Measurements from ENCODE around the gene LDLRAD4.

Gene LDLRAD4

DNA sequence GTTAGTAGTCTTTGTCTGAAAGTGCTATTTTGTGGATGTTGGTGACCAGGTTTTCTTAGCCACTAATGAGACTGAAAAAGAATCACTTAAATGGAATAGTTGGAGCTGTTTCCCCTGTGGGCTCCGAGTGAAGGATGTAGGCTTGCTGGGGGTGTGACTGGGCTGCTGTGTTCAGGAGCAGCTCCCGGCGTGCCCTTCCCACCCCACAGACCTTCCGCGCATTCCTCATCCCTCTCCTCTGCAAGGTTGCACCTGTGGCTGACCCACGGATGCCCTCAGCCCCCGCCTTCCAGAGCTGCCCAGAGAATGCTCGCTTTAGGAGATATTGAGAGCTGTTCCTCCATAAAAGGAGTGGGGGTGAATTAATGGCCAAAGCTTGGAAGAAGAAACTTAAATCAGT lies 174.3 kb downstream of the LDLRAD4 start:
- DNase-seq, result no peak

DNA sequence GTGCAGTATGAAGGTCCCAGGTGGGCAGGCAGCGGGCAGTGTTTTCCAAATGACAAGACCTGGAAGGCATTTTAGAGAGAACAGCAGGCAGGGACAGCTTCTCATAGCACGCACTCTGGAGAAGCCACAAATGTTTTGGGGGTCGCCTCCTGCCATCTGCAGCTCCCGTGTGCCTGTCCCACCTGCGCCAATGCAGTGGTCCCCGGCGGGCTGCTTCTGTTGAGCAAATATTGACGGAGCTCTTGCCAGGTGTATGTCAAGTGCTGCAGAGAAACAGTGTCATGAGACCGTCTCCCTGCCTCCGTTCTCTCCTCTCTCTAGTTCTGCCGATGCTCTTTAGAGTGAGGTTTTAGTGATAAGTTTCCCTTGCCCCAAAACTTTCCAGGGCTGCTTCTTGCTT lies 174.8 kb downstream of the LDLRAD4 start:
- no peak for DNase-seq

- DNase-seq, result no peak
Measured at GRCh38 chr18:13394801-13395200, 176.2 kb downstream of the LDLRAD4 start.

GRCh38 chr18:13395577-13395976 lies 177.0 kb downstream of the LDLRAD4 start:
- no peak for DNase-seq

DNA sequence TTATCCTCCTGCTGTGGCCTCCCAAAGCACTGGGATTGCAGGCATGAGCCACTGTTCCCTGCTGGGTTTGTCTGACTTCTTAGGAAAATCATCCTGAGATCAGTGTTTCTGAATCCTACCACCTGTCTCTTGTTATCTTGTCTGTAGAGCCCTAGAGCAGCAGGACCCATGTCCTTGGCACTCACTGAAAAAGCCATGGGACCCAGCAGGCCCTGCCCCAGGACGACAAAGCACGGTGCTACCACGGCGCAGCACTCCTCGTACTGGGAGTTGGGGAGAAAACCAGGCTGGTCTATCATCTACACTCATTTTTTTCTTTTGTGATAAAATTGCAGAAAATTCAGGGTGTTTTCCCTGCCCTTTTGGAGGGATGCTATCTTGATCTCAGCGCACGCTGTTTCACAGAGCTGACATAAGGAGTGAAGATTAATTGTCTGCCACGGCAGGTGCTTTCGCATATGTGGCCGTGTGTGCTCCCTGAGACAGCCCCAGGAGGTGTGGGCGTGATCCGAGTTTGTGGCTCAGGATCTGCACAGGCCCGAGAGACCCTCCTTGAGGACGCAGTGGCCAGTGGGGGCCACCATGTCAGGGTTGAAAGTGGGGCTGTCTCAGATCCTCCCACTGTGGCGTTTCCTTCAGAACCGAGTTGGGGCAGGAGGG lies 179.1 kb downstream of the LDLRAD4 start:
- DNase-seq, result no peak

GRCh38 chr18:13398631-13399030 lies 180.1 kb downstream of the LDLRAD4 start:
- DNase-seq, result no peak

DNA sequence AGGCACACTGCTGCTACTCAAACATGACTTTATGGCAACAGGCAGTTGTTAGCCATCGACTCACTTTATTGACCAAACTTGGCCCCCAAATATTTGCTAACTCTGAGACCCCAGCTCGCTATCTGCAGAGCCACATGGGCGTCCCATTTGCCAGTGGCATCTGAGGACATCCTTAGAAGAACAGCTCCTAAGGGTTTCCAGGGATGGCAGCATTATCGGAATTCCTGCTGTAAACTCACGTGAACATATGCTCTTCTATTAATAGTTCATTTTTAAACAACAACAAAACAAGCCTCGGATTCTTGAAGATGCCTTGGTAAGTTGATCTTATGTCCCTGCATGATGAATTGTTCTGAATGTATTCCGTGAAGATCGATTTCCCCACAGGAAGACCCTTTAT lies 181.0 kb downstream of the LDLRAD4 start:
- DNase-seq, result no peak

DNA sequence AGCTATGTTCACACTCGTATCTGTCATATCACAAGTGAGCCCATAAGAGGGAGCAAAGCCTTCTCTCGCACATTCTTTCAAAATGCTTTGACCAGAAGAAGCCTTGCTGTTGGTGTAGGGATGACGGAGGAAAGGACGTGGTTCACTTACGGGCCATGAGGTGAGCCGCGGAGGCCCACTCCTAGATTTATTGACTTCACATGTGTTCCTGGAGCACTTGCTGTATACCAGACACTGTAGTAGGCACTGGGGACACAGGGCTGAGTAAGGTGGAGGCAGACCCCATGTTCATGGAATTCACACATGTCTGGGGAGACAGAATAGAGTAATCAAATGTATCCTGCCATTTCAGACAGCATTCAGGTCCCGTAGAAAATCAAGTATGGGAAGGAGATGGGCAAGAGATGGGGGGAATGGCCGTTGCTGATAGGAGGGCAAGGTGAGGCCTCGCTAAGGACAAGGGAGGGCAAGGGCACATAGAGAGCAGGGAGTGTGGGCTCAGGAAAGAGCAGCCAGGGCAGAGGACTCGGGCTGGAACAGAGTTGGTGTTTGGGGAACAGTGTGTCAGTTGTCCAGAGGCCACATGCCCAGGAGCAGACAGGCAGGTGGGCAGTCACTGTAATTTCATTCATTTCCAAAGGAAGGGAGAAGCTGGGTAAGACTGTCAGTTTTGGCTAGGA lies 182.2 kb downstream of the LDLRAD4 start:
- DNase-seq, result no peak

DNA sequence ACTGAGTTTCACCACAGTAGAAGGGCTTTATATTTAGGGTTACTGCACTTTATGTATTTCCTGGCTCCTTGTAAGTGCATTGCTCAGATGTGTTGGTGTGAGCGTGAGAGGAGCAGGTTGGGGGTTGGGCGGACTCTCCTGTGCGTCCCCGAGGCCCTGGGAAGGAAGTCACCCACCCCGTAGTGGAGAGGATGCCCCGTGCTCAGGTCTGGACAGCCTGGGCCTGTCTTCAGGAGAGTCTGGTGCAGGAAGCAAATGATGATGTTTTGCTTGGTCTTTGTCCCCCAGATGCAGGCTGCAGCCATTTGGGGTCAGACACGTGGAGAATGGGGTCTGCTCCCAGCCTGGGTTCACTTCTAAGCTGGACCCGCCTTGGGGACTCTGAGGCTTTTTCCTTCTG lies 182.8 kb downstream of the LDLRAD4 start:
- no peak for DNase-seq

DNA sequence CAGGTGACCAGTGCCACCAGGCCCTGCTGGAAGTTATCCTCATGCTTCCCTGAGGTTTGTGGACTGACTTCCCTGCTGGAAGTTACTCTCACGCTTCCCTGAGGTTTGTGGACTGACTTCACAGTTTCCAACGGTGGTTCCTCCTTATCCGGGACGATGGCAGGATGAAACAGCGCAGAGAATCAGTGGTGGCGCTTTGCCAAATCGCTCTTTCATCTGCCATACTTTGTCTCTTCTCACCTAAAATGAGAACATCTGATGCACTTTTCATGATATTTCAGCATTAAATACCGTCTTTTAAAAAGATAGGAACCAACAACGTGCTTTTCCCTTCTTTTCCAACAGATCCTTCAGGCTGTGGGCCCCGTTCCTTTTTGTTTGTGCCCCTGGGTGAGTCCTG lies 183.3 kb downstream of the LDLRAD4 start:
- no peak for DNase-seq

DNA sequence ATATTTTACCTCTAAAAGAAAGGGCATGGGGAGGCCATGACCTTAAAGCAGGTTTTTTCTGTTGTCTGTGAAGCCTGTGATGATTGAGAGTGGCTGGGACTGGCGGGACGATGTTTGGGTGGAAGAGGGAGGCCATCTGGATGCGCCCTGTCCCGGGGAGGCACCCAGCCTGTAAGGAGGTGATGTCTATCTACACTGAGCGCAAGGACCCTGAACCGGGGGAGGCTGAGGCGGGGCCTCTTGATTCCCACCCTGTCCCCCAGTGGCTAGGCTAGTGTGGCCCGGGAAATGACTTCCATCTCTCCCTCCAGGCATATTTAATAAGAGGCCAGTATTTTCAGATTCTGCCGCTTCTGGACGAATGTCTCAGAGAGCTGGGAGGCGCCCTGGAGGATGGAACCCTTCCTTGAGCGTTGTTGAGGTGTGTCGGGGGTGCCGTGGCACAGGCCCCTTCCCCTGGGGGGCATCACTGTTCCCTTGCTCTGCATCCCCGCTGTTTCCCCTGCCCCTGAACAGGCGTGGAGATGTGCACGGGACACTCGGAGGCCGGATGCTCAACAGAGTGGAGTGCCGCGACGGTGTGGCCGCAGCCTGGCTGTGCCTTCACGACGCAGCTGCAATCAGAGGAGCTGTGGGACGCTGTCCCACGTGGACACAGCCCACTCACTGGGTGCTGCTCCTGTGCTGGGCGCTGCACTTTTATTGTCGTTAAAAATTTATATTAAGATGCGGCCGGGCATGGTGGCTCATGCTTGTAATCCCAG lies 185.4 kb downstream of the LDLRAD4 start:
- no peak for DNase-seq

DNA sequence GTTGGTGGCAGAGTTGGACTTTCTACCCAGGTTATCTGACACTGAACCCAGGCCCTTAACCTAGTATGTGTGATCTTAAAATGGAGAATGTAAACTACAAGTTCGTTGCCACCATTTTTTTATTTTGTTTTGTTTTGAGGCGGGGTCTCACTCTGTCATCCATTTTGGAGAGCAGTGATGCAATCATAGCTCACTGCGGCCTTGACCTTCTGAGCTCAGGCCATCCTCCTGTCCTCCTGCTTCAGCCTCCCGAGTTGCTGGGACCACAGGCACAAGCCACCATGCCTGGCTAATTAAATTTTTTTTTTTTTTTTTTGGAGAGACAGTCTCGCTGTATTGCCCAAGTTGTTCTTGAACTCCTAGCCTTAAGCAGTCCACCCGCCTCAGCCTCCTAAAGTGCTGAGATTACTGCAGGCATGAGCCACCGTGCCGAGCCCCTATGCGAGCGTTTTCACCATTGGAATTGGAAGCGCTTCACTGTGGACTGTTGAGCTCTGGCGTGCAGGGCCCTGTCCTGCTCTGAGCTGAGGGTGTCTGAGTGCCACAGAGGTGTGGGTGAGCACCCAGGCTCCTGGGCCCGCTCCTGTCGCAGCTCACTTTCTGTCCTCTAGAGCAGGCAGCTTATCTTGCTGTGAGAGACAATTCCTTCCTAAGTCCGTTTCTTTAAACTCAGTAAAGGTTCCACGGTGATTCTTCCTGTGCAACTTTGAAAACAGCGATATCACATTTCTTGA lies 186.9 kb downstream of the LDLRAD4 start:
- no peak for DNase-seq

DNA sequence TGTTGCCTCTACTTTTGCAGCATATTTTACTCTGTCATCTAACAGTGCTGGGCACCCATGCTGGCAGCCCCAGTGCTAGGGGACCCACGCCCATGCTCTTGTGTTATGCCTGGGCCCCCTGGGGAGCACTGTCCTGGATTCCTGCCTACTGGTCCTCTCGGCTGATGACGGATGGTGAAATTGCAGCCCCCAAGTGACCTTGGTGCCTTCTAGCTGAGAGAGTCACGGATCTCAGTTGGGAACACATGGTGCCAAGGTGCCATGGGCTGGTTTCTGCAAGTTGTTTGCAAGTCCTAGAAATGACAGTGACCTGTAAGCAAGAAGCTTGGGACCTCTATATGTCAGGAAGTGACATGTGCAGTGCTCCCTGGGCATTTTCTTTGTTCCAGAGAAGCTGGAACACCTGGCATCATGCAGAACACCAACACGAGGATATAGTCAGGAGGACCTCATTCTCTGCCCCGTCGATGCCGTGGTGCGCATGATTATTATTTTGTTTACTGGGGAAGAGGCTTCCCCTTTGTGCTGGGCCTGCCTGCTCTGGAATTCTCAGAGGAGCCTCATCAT lies 187.6 kb downstream of the LDLRAD4 start:
- DNase-seq, result no peak

- no peak for DNase-seq
Measured at GRCh38 chr18:13406736-13407135, 188.2 kb downstream of the LDLRAD4 start.

GRCh38 chr18:13407484-13407883 lies 188.9 kb downstream of the LDLRAD4 start:
- DNase-seq, result no peak

DNA sequence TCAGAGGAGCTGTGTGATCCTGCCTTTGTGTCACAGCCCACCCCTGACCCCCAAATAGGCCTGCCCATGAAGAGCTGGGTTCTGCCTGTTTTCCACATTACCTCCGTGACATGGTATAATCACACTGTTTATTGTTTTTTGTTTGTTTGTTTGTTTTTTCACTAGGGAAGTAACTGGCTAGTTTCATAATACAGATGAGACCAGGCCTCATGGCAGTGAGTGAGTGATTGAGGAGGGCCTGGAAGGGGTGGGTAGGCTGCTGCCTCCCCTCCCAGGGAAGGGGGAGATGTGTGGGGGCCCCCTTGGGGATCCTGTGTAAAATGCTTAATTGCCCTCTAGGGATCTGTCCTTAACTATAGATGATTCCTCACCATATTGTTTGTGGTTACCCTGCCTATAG lies 190.5 kb downstream of the LDLRAD4 start:
- no peak for DNase-seq

DNA sequence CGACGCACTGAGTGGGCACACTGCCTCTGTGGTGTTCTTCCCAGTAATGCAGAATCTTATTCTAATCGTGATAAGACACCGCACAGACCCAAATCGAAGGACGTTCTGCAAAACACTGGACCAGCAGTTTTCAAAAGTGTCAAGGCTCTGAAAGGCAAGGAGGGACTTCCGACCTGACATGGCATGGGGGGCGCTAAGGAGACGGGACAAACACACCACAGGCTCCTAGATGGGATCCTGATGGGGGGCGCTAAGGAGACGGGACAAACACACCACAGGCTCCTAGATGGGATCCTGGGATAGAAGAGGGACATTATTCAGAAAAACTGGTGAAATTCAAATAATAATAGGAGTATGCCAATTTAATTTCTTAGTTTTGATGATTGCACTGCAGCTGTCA lies 191.4 kb downstream of the LDLRAD4 start:
- no peak for DNase-seq

DNA sequence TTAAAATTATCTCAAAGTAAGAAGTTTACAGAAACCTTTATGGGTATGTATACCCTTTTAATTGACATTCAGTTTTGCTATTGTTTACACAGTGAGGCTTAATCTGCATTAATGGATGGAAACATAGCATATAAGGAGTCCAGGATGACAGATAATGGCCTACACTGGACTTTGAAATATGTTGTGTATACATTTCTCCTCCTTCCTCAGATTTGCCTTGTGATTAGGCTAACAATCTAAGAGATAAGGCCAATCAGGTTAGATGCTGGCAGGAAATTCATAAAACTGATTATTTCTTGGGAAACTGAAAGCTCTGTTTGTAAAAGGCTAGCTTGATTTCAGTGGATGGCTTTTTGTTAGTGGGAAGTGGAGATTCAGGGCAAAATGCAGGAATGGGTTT lies 191.9 kb downstream of the LDLRAD4 start:
- DNase-seq, result no peak

GRCh38 chr18:13412017-13412416 lies 193.5 kb downstream of the LDLRAD4 start:
- DNase-seq, result no peak

DNA sequence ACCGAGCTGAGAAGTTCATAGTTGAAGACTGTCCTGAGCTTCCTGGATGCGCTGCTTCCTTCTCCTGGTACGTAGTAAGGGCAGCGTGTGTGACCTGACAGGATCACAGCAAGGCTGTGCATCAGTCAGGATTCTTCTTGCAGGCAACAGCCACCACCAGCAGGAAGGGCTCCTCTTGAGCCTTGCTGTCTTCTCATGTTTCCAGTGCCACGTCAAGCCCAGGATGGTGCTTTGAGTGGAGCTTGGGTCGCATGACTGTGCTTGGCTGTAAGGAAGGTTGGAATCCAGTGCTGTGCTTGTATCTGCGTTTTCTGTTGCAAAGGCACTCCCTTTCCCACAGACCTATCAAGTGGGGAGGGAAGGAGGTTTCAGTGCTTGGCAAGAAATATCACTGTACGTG lies 194.3 kb downstream of the LDLRAD4 start:
- no peak for DNase-seq

DNA sequence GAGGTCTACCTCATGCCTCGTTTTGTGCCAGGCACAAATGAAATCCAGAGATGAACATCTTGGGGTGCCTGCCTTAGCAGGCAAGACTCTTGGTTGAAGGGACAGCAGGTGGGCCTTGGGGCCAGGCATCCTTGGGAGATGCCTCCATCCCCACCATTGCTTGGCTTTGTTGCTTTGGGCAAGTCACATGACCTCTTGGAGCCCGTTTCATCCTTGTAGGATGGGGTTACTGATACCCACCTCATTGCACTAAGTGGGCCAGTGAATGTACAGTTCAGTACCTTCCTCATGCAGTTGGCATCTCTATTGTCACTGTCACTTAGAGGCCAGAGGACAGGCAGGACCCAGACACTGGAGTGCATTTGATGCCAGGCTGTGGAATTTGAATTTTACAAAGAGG lies 195.5 kb downstream of the LDLRAD4 start:
- no peak for DNase-seq

DNA sequence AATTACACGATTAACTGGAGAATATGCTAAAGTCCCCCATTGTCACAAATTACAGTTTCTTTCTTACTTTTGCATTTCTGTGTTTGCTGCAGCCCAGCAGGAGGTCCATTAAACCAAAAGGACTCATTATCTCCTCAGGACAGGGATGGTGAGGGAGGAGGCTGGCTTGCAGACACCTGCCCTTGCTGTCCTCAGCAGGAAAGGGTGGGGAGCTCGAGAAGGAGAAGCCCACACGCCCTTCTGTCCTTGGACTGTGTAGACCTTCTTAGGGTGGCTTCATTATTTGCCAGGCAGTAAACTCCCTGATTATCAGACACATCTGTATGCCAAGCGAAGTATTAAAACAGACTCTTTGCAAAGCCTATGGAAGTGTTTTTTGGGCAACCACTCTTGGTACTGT lies 196.0 kb downstream of the LDLRAD4 start:
- no peak for DNase-seq

- no peak for DNase-seq
Measured at GRCh38 chr18:13415736-13416135, 197.2 kb downstream of the LDLRAD4 start.

Measured in NCI-H2227 treated with DMSO at 0.1 percent for 48 hours (cell line).